ENCODE results near the gene LZTFL1. TPM values are rescaled to one million over a fixed set of nuclear protein-coding genes. Genes with fewer than 3 reads are reported as not detected.

Gene LZTFL1
- total RNA-seq, 1 experiment from 2014 or later: 21.0 TPM

DNA sequence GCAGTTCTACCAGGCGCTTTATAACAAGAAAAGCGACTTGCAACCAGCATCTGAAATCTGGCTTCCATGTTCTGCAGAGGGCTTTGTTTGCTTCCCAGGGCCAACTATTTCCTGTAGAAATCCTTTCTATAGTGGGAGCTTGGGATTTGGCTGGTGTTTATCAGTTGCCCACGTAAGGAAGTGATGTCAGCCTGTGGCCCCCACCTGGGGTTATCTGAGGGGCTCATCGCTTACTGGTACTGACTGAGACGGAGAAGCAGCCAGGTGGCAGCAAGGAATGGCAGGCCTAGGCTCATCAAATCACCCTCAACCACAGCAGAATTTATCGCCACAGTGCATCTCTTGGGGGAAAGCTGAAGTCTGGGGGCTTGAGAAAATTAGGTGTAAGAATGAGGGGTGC is 29.9 kb upstream of the LZTFL1 start (continued):
- no peak for TF ChIP-seq POLR2A (IDR thresholded peaks at IDR 0.05; ENCODE audit: borderline replicate concordance, extremely low read depth, insufficient read depth, insufficient read length)
- TF ChIP-seq POLR2AphosphoS5 (IDR thresholded peaks at IDR 0.05; ENCODE audit: low read depth, low read length): no peak

DNA sequence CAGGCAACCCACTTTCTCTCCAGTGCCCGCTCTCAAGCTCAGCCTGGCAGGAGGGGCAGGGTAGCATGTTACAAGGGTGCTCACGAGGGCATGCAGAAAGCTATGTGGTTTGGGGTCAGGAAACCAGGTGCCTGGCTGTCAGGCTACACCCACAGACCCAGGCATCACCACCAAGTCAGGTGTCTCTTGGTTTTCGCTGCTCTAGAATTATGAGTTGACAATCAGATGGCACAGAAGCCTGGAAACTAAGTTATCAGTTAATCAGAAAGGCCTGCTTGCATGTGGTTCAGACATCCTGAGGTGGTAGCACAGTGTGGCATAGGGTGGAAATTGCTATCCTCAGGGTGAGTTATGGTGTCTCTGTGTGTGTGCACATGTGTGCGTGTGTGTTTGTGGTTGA is 28.2 kb upstream of the LZTFL1 start:
- Histone ChIP-seq H3K9me2 (ENCODE audit: insufficient read depth) (no peaks in the 10 kb centered on the region), H3K79me2 (ENCODE audit: insufficient read depth, low read length) (no peaks in the 10 kb centered on the region), H3K9ac (ENCODE audit: low read length) (no peak overlapping the region), H3K27ac (ENCODE audit: low read depth, low read length) (no peak overlapping the region), H3K9me3 (ENCODE audit: control insufficient read depth in 1 of 2, insufficient read depth in 1 of 2, low read depth in 1 of 2, low read length in 2 of 2) (no peaks in the 10 kb centered on the region), H3K4me1 (ENCODE audit: control insufficient read depth in 1 of 2, insufficient read depth in 2 of 2, low read length in 2 of 2) (no peaks in the 10 kb centered on the region), H2AFZ (ENCODE audit: low read depth, low read length, poor library complexity, severe bottlenecking) (no peak overlapping the region), H3K36me3 (ENCODE audit: control insufficient read depth in 1 of 2, insufficient read depth in 2 of 2, low read length in 2 of 2) (no peaks in the 10 kb centered on the region), H3K27me3 (ENCODE audit: insufficient read depth, low read length) (no peaks in the 10 kb centered on the region), H4K20me1 (ENCODE audit: insufficient read depth) (no peaks in the 10 kb centered on the region), H3K4me2 (ENCODE audit: low read length) (no peak overlapping the region), H3K4me3 (replicated peaks in 1 of 2; ENCODE audit: low read depth in 1 of 2, low read length in 2 of 2) (no peak overlapping the region)
- TF ChIP-seq SRF (IDR thresholded peaks at IDR 0.05; ENCODE audit: low read depth): no peak
- no peak for TF ChIP-seq RAD21 (IDR thresholded peaks at IDR 0.05; ENCODE audit: low read depth)
- TF ChIP-seq ELF1 (IDR thresholded peaks at IDR 0.05; ENCODE audit: borderline replicate concordance, low read depth): no peak
- TF ChIP-seq TCF7L2 (IDR thresholded peaks at IDR 0.05; ENCODE audit: borderline replicate concordance, extremely low read depth, insufficient read depth, insufficient read length): no peak
- TF ChIP-seq, protein P1, sequence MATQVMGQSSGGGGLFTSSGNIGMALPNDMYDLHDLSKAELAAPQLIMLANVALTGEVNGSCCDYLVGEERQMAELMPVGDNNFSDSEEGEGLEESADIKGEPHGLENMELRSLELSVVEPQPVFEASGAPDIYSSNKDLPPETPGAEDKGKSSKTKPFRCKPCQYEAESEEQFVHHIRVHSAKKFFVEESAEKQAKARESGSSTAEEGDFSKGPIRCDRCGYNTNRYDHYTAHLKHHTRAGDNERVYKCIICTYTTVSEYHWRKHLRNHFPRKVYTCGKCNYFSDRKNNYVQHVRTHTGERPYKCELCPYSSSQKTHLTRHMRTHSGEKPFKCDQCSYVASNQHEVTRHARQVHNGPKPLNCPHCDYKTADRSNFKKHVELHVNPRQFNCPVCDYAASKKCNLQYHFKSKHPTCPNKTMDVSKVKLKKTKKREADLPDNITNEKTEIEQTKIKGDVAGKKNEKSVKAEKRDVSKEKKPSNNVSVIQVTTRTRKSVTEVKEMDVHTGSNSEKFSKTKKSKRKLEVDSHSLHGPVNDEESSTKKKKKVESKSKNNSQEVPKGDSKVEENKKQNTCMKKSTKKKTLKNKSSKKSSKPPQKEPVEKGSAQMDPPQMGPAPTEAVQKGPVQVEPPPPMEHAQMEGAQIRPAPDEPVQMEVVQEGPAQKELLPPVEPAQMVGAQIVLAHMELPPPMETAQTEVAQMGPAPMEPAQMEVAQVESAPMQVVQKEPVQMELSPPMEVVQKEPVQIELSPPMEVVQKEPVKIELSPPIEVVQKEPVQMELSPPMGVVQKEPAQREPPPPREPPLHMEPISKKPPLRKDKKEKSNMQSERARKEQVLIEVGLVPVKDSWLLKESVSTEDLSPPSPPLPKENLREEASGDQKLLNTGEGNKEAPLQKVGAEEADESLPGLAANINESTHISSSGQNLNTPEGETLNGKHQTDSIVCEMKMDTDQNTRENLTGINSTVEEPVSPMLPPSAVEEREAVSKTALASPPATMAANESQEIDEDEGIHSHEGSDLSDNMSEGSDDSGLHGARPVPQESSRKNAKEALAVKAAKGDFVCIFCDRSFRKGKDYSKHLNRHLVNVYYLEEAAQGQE (IDR thresholded peaks at IDR 0.05; ENCODE audit: low read depth): no peak
- TF ChIP-seq POLR2A (IDR thresholded peaks at IDR 0.05; ENCODE audit: borderline replicate concordance, extremely low read depth, insufficient read depth, insufficient read length): no peak
- no peak for TF ChIP-seq SP1 (IDR thresholded peaks at IDR 0.05; ENCODE audit: low read depth)
- TF ChIP-seq CEBPB (IDR thresholded peaks at IDR 0.05; ENCODE audit: low read depth): no peak
- TF ChIP-seq ZFX (IDR thresholded peaks at IDR 0.05): no peak
- TF ChIP-seq JUND (IDR thresholded peaks at IDR 0.05): no peak
- no peak for TF ChIP-seq FOSL1 (IDR thresholded peaks at IDR 0.05; ENCODE audit: low read depth)
- TF ChIP-seq ZNF274 (IDR thresholded peaks at IDR 0.05; ENCODE audit: low read depth, low read length): no peak
- TF ChIP-seq YY1 (IDR thresholded peaks at IDR 0.05; ENCODE audit: extremely low read depth, insufficient replicate concordance, low read depth, low read length): no peak
- TF ChIP-seq SIN3A (IDR thresholded peaks at IDR 0.05; ENCODE audit: low read depth): no peak
- TF ChIP-seq POLR2AphosphoS5 (IDR thresholded peaks at IDR 0.05; ENCODE audit: low read depth, low read length): no peak
- no peak for TF ChIP-seq EGR1 (IDR thresholded peaks at IDR 0.05; ENCODE audit: low read depth)
- TF ChIP-seq, protein P2, sequence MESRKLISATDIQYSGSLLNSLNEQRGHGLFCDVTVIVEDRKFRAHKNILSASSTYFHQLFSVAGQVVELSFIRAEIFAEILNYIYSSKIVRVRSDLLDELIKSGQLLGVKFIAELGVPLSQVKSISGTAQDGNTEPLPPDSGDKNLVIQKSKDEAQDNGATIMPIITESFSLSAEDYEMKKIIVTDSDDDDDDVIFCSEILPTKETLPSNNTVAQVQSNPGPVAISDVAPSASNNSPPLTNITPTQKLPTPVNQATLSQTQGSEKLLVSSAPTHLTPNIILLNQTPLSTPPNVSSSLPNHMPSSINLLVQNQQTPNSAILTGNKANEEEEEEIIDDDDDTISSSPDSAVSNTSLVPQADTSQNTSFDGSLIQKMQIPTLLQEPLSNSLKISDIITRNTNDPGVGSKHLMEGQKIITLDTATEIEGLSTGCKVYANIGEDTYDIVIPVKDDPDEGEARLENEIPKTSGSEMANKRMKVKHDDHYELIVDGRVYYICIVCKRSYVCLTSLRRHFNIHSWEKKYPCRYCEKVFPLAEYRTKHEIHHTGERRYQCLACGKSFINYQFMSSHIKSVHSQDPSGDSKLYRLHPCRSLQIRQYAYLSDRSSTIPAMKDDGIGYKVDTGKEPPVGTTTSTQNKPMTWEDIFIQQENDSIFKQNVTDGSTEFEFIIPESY (IDR thresholded peaks at IDR 0.05; ENCODE audit: extremely low read depth, insufficient replicate concordance, low read length): no peak
- no peak for TF ChIP-seq EZH2 (IDR thresholded peaks at IDR 0.05)
- TF ChIP-seq, protein P3, sequence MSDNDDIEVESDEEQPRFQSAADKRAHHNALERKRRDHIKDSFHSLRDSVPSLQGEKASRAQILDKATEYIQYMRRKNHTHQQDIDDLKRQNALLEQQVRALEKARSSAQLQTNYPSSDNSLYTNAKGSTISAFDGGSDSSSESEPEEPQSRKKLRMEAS (IDR thresholded peaks at IDR 0.05): no peak
- no peak for TF ChIP-seq EZH2phosphoT487 (IDR thresholded peaks at IDR 0.05; ENCODE audit: borderline replicate concordance)
- BruUV-seq (replicated peaks): no TSS peak
- DNase-seq (ENCODE audit: low read depth, low spot score): no peak
- intact Hi-C loops (cut with micrococcal nuclease): no loop called here
- ChIA-PET CTCF (no interaction called here), POLR2A (no interaction called here), RAD21 (ENCODE audit: low non-redundant PET in 1 of 2, low total read pairs in 2 of 2, uncharacterized antibody in 2 of 2, unreplicated experiment in 2 of 2) (no interaction called here)
- ATAC-seq: no peak
